T-helper 1 cell treated with Interleukin-12 subunit alpha and Interleukin-12 subunit beta and Interleukin-4 antibody, amounts not matched to agents 30 μg/mL and 1 μg/mL, for 36 hours (primary cell): ENCODE results near the gene CLASP1.
"Not testable (repeated sequence)": the region's sequence is repeated elsewhere in the genome, so short reads cannot be mapped to it uniquely, and the experiment has no call there.

Source experiments
- H3K27ac Mint-ChIP-seq: one replicate; pipeline ENCODE4 v1.8.0; 2021; ENCODE audit warnings: mild to moderate bottlenecking, mixed read lengths
- H3K27me3 Mint-ChIP-seq: one replicate; pipeline ENCODE4 v1.8.0; 2021; ENCODE audit warnings: low read depth, mixed read lengths
- H3K36me3 Mint-ChIP-seq: one replicate; pipeline ENCODE4 v1.8.0; 2021; ENCODE audit warnings: low read depth, mixed read lengths
- H3K4me1 Mint-ChIP-seq: one replicate; pipeline ENCODE4 v1.8.0; 2021; ENCODE audit warnings: low read depth, mixed read lengths
- H3K4me3 Mint-ChIP-seq: one replicate; pipeline ENCODE4 v1.8.0; 2021; ENCODE audit warnings: mild to moderate bottlenecking, moderate library complexity, mixed read lengths
- H3K9me3 Mint-ChIP-seq: one replicate; pipeline ENCODE4 v1.8.0; 2021; ENCODE audit warnings: mixed read lengths

The CLASP1 gene

GRCh38 chr2:121309801-121310200 lies 339.5 kb downstream of the CLASP1 start:
- Mint-ChIP-seq H3K4me1 (peaks cover 8% of the 10 kb centered on the region), H3K36me3 (no peaks in the 10 kb centered on the region), H3K4me3 (no peak overlapping the region), H3K27ac (no peak overlapping the region), H3K9me3 (no peaks in the 10 kb centered on the region), H3K27me3 (peaks cover 54% of the 10 kb centered on the region)

GRCh38 chr2:121309323-121309722 lies 339.9 kb downstream of the CLASP1 start:
- no peaks in the 10 kb centered on the region for H3K36me3 Mint-ChIP-seq
- H3K27ac Mint-ChIP-seq = no peak overlapping the region
- no peak overlapping the region for H3K4me3 Mint-ChIP-seq
- H3K9me3 Mint-ChIP-seq = no peaks in the 10 kb centered on the region
- peaks cover 8% of the 10 kb centered on the region for H3K4me1 Mint-ChIP-seq
- H3K27me3 Mint-ChIP-seq = peaks cover 55% of the 10 kb centered on the region

GRCh38 chr2:121307048-121307447 lies 342.2 kb downstream of the CLASP1 start:
- Mint-ChIP-seq H3K27ac (no peak overlapping the region), H3K27me3 (peaks cover 48% of the 10 kb centered on the region), H3K4me1 (peaks cover 8% of the 10 kb centered on the region), H3K9me3 (no peaks in the 10 kb centered on the region), H3K36me3 (no peaks in the 10 kb centered on the region), H3K4me3 (no peak overlapping the region)

GRCh38 chr2:121304941-121305340 lies 344.3 kb downstream of the CLASP1 start:
- peaks cover 39% of the 10 kb centered on the region for H3K27me3 Mint-ChIP-seq
- H3K4me3 Mint-ChIP-seq = no peak overlapping the region
- no peaks in the 10 kb centered on the region for H3K9me3 Mint-ChIP-seq
- H3K36me3 Mint-ChIP-seq = no peaks in the 10 kb centered on the region
- peaks cover 8% of the 10 kb centered on the region for H3K4me1 Mint-ChIP-seq
- H3K27ac Mint-ChIP-seq = no peak overlapping the region

GRCh38 chr2:121303531-121304263 lies 345.6 kb downstream of the CLASP1 start:
- H3K9me3 Mint-ChIP-seq = no peaks in the 10 kb centered on the region
- H3K4me1 Mint-ChIP-seq = peaks cover 1% of the 10 kb centered on the region
- no peak overlapping the region for H3K4me3 Mint-ChIP-seq
- H3K36me3 Mint-ChIP-seq = no peaks in the 10 kb centered on the region
- H3K27ac Mint-ChIP-seq = no peak overlapping the region
- peaks cover 38% of the 10 kb centered on the region for H3K27me3 Mint-ChIP-seq

- H3K36me3 Mint-ChIP-seq, H3K4me1 Mint-ChIP-seq, H3K27ac Mint-ChIP-seq, H3K4me3 Mint-ChIP-seq, H3K9me3 Mint-ChIP-seq: not testable (repeated sequence)
- peaks cover 16% of the 10 kb centered on the region for H3K27me3 Mint-ChIP-seq
Observed at GRCh38 chr2:121301190-121301589, 348.1 kb downstream of the CLASP1 start.

GRCh38 chr2:121298476-121298875 lies 350.8 kb downstream of the CLASP1 start:
- Mint-ChIP-seq H3K27ac (no peak overlapping the region), H3K36me3 (no peaks in the 10 kb centered on the region), H3K9me3 (no peaks in the 10 kb centered on the region), H3K4me3 (no peak overlapping the region), H3K27me3 (peaks cover 8% of the 10 kb centered on the region), H3K4me1 (no peaks in the 10 kb centered on the region)

GRCh38 chr2:121297866-121298265 lies 351.4 kb downstream of the CLASP1 start:
- not testable (repeated sequence) for H3K4me3 Mint-ChIP-seq, H3K36me3 Mint-ChIP-seq, H3K9me3 Mint-ChIP-seq, H3K27ac Mint-ChIP-seq, H3K27me3 Mint-ChIP-seq, H3K4me1 Mint-ChIP-seq

- no peak overlapping the region for H3K4me3 Mint-ChIP-seq
- no peak overlapping the region for H3K27ac Mint-ChIP-seq
- no peaks in the 10 kb centered on the region for H3K36me3 Mint-ChIP-seq
- peaks cover 8% of the 10 kb centered on the region for H3K27me3 Mint-ChIP-seq
- H3K9me3 Mint-ChIP-seq = no peaks in the 10 kb centered on the region
- no peaks in the 10 kb centered on the region for H3K4me1 Mint-ChIP-seq
Observed at GRCh38 chr2:121297217-121297830, 351.9 kb downstream of the CLASP1 start.

GRCh38 chr2:121295911-121296650 lies 353.2 kb downstream of the CLASP1 start:
- H3K27me3 Mint-ChIP-seq = peaks cover 5% of the 10 kb centered on the region
- no peaks in the 10 kb centered on the region for H3K36me3 Mint-ChIP-seq
- no peak overlapping the region for H3K27ac Mint-ChIP-seq
- no peaks in the 10 kb centered on the region for H3K4me1 Mint-ChIP-seq
- no peak overlapping the region for H3K4me3 Mint-ChIP-seq
- H3K9me3 Mint-ChIP-seq = no peaks in the 10 kb centered on the region

GRCh38 chr2:121294881-121295840 lies 354.1 kb downstream of the CLASP1 start:
- H3K36me3 Mint-ChIP-seq = no peaks in the 10 kb centered on the region
- peaks cover 3% of the 10 kb centered on the region for H3K27me3 Mint-ChIP-seq
- no peaks in the 10 kb centered on the region for H3K9me3 Mint-ChIP-seq
- no peaks in the 10 kb centered on the region for H3K4me1 Mint-ChIP-seq
- H3K27ac Mint-ChIP-seq = no peak overlapping the region
- no peak overlapping the region for H3K4me3 Mint-ChIP-seq

- Mint-ChIP-seq H3K4me3 (no peak overlapping the region), H3K9me3 (no peaks in the 10 kb centered on the region), H3K27me3 (no peaks in the 10 kb centered on the region), H3K36me3 (no peaks in the 10 kb centered on the region), H3K27ac (no peak overlapping the region), H3K4me1 (no peaks in the 10 kb centered on the region)
Observed at GRCh38 chr2:121293450-121294325, 355.6 kb downstream of the CLASP1 start.

GRCh38 chr2:121291251-121291580 lies 358.0 kb downstream of the CLASP1 start:
- Mint-ChIP-seq H3K27me3 (peaks cover 16% of the 10 kb centered on the region), H3K36me3 (no peaks in the 10 kb centered on the region), H3K27ac (no peak overlapping the region), H3K4me1 (no peaks in the 10 kb centered on the region), H3K4me3 (no peak overlapping the region), H3K9me3 (no peaks in the 10 kb centered on the region)
